Stimulated activated CD8-positive, alpha-beta memory T cell treated with anti-CD3 and anti-CD28 coated beads, Interleukin-2, amount 100 ng/mL, for 1 hour (primary cell): Measurements from ENCODE around the gene CALHM2.
"Not testable (repeated sequence)": the region's sequence is repeated elsewhere in the genome, so short reads cannot be mapped to it uniquely, and the experiment has no call there.

Source experiments
- DNase-seq, 2 donors: peaks; one replicate each; pipeline ENCODE4 v3.0.0-alpha.2; 2020; ENCODE audit warnings: low read depth in 2 of 2

Gene CALHM2

GRCh38 chr10:103451831-103452505 is at the start of gene CALHM2:
TSS of gene CALHM2 (minus strand) at chr10:103452370. CDS start at chr10:103449941, 2,429 bp downstream.
- peak; percentile 26 to 38 for DNase-seq

GRCh38 chr10:103501186-103501585 is 49.0 kb upstream of the CALHM2 start:
- DNase-seq = no peak

- DNase-seq = no peak
These were observed 48.3 kb upstream of the CALHM2 start for GRCh38 chr10:103500481-103500880.

GRCh38 chr10:103499881-103500280 is 47.7 kb upstream of the CALHM2 start:
- DNase-seq = no peak

- no peak for DNase-seq
These were observed 46.9 kb upstream of the CALHM2 start for GRCh38 chr10:103498936-103499638.

GRCh38 chr10:103497161-103497915 is 45.2 kb upstream of the CALHM2 start:
- no peak for DNase-seq

- no peak for DNase-seq
These were observed 43.2 kb upstream of the CALHM2 start for GRCh38 chr10:103495321-103495720.

- no peak for DNase-seq
These were observed 42.0 kb upstream of the CALHM2 start for GRCh38 chr10:103493916-103494877.

GRCh38 chr10:103493362-103493915 is 41.3 kb upstream of the CALHM2 start, which contains the start of gene NEURL1:
TSS of gene NEURL1 (plus strand) at chr10:103493705. CDS start at chr10:103494388, 683 bp downstream.
- no peak for DNase-seq

GRCh38 chr10:103492655-103493261 is 40.6 kb upstream of the CALHM2 start:
- no peak for DNase-seq

- DNase-seq = no peak
These were observed 39.7 kb upstream of the CALHM2 start for GRCh38 chr10:103491729-103492364.

- DNase-seq = no peak
These were observed 38.8 kb upstream of the CALHM2 start for GRCh38 chr10:103490986-103491314.

- no peak for DNase-seq
These were observed 35.2 kb upstream of the CALHM2 start for GRCh38 chr10:103487410-103487708.

GRCh38 chr10:103486635-103487409 is 34.7 kb upstream of the CALHM2 start:
- DNase-seq = not testable (repeated sequence)

- no peak for DNase-seq
These were observed 29.9 kb upstream of the CALHM2 start for GRCh38 chr10:103481974-103482531.

- DNase-seq = no peak
These were observed 28.4 kb upstream of the CALHM2 start for GRCh38 chr10:103480521-103480920.

- DNase-seq = no peak
These were observed 27.0 kb upstream of the CALHM2 start, which contains the start of gene CALHM3 for GRCh38 chr10:103479135-103479534. TSS of gene CALHM3 (minus strand) at chr10:103479240. CDS start at chr10:103479032, 208 bp downstream.

GRCh38 chr10:103478671-103479070 is 26.5 kb upstream of the CALHM2 start:
- no peak for DNase-seq
